GM12873 (cell line): Measurements from ENCODE around the gene PLCL1.

Experiments used
- CTCF ChIP-seq: IDR thresholded peaks from 2 replicates; pipeline ENCODE4 v1.5.1; 2012; ENCODE audit warnings: low read depth, mild to moderate bottlenecking, moderate library complexity, low read length, control low read depth; ENCODE audit not compliant: insufficient read depth; ENCODE audit errors: missing control alignments

Gene PLCL1

GRCh38 chr2:198060277-198060676 lies 255.9 kb downstream of the PLCL1 start:
- no peak for TF ChIP-seq CTCF

- TF ChIP-seq CTCF, result no peak
Observed at GRCh38 chr2:198062826-198063225, 258.4 kb downstream of the PLCL1 start.

- TF ChIP-seq CTCF, result no peak
Observed at GRCh38 chr2:198063242-198063641, 258.8 kb downstream of the PLCL1 start.

- no peak for TF ChIP-seq CTCF
Observed at GRCh38 chr2:198065322-198065721, 260.9 kb downstream of the PLCL1 start.

- TF ChIP-seq CTCF, result no peak
Observed at GRCh38 chr2:198066597-198066996, 262.2 kb downstream of the PLCL1 start.

- TF ChIP-seq CTCF, result no peak
Observed at GRCh38 chr2:198072655-198073054, 268.3 kb downstream of the PLCL1 start.

GRCh38 chr2:198073253-198073652 lies 268.9 kb downstream of the PLCL1 start:
- TF ChIP-seq CTCF, result no peak

GRCh38 chr2:198077477-198077876 lies 273.1 kb downstream of the PLCL1 start:
- no peak for TF ChIP-seq CTCF
